OCI-LY7 (cell line): ENCODE results near the gene PHETA2.

Experiments used
- CTCF ChIP-seq: fragments of 200-600 bp; sonication (generic); conservative IDR thresholded peaks from 2 replicates; pipeline ENCODE4 v1.5.1; 2014; ENCODE audit warnings: mild to moderate bottlenecking, antibody characterized with exemption, low read length, moderate library complexity, mixed read lengths
- EZH2phosphoT487 ChIP-seq: fragments of 200-600 bp; sonication (generic); IDR thresholded peaks from 2 replicates; pipeline ENCODE4 v1.6.1; 2018; ENCODE audit warnings: low read depth, borderline replicate concordance, mild to moderate bottlenecking, mixed run types, antibody characterized with exemption, low read length, moderate library complexity, mixed read lengths

- TF ChIP-seq CTCF (no peak), EZH2phosphoT487 (no peak)
These were observed 5.5 kb downstream of the PHETA2 start, which contains the start of gene SMDT1 for GRCh38 chr22:42079319-42080251.
